ENCODE data around the gene EPB41L3. TPM values are rescaled to one million over a fixed set of nuclear protein-coding genes. Genes with fewer than 3 reads are reported as not detected.

Gene EPB41L3
- total RNA-seq, 2 experiments from 2014 or later: not detected

DNA sequence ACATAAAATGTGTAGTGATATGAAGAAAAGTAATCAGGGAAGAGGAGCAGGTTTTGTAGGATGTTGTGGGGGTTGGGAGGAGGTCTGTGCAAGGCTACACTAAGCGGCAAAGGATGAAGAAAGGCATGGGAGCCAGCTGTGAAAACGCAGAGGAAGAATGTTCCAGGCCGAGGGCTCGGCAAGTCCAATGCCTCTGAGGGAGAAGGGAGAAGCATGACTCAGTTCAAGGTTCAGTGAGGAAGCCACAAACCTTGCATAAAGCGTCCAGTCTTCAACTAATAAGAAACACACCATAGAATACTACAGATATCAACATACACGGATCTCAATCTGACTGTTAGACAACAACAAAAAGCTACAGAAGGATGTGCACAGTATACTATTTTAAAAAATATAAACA, 16.2 kb downstream of the EPB41L3 start:
- intact Hi-C loops (cut with micrococcal nuclease; ENCODE audit: unreplicated experiment): loop anchor here (10.0 kb wide), 1 partner anchor 57 kb away; no protein-coding TSS in a partner anchor
- H3K9me3 ChIP-seq (ENCODE audit: low read length): no peaks in the 10 kb centered on the region

DNA sequence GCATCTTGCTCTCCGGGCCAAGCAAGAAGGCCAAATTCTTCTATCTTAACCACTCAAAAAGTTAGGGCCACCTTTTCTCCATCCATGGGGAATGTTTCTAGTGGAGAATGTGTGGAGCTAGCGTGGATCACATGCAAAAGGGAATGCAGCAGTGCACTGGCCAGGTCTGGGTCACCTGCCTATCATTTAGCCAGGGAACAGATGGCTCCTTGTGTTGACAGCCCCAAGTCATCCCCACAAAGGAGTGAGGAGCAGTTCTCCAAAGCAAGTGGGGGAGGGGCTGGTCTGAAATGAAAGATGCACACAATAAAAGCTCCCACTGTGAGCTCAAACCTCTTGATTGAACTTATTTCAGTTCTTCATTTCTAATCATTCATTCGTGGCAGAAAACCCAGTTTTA, 19.1 kb downstream of the EPB41L3 start:
- Histone ChIP-seq H3K4me3 (ENCODE audit: low read depth, low read length, poor library complexity, severe bottlenecking) (no peak overlapping the region), H4K20me1 (ENCODE audit: insufficient read depth, low read length) (no peaks in the 10 kb centered on the region), H3K36me3 (ENCODE audit: insufficient read depth, low read length) (no peaks in the 10 kb centered on the region), H2AFZ (ENCODE audit: low read length) (no peak overlapping the region), H3K4me1 (ENCODE audit: insufficient read depth, low read length, poor library complexity, severe bottlenecking) (no peaks in the 10 kb centered on the region), H3K79me2 (ENCODE audit: insufficient read depth, low read depth, low read length) (no peaks in the 10 kb centered on the region), H3K9me2 (ENCODE audit: insufficient read depth, low read length) (no peaks in the 10 kb centered on the region), H3K27ac (ENCODE audit: low read depth, low read length, poor library complexity, severe bottlenecking) (no peak overlapping the region), H3K4me2 (ENCODE audit: low read length) (no peak overlapping the region), H3K9me3 (ENCODE audit: low read length) (no peaks in the 10 kb centered on the region)
- intact Hi-C loops (cut with micrococcal nuclease; ENCODE audit: unreplicated experiment): loop anchor here (10.0 kb wide), 1 partner anchor 60 kb away; no protein-coding TSS in a partner anchor
- ChIA-PET CTCF (ENCODE audit: unreplicated experiment) (no interaction called here), POLR2A (no interaction called here)
- no peak for DNase-seq (ENCODE audit: low spot score)
- TF ChIP-seq, protein P1, sequence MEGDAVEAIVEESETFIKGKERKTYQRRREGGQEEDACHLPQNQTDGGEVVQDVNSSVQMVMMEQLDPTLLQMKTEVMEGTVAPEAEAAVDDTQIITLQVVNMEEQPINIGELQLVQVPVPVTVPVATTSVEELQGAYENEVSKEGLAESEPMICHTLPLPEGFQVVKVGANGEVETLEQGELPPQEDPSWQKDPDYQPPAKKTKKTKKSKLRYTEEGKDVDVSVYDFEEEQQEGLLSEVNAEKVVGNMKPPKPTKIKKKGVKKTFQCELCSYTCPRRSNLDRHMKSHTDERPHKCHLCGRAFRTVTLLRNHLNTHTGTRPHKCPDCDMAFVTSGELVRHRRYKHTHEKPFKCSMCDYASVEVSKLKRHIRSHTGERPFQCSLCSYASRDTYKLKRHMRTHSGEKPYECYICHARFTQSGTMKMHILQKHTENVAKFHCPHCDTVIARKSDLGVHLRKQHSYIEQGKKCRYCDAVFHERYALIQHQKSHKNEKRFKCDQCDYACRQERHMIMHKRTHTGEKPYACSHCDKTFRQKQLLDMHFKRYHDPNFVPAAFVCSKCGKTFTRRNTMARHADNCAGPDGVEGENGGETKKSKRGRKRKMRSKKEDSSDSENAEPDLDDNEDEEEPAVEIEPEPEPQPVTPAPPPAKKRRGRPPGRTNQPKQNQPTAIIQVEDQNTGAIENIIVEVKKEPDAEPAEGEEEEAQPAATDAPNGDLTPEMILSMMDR (conservative IDR thresholded peaks at IDR 0.05; ENCODE audit: low read length): no peak
- no peak for TF ChIP-seq EZH2phosphoT487 (IDR thresholded peaks at IDR 0.05; ENCODE audit: borderline replicate concordance, low read depth, low read length)
- no TSS peak for BruUV-seq (replicated peaks)

More for the DNA sequence above, 16.2 kb downstream of the EPB41L3 start:
- H3K4me3 ChIP-seq (ENCODE audit: low read depth, low read length, poor library complexity, severe bottlenecking): no peak overlapping the region
- TF ChIP-seq, protein P1 (conservative IDR thresholded peaks at IDR 0.05; ENCODE audit: low read length): no peak
- no peak for TF ChIP-seq EZH2phosphoT487 (IDR thresholded peaks at IDR 0.05; ENCODE audit: borderline replicate concordance, low read depth, low read length)
- no peak overlapping the region for H3K4me2 ChIP-seq (ENCODE audit: low read length)
- ChIA-PET CTCF (ENCODE audit: unreplicated experiment) (no interaction called here), POLR2A (no interaction called here)
- no peak for DNase-seq (ENCODE audit: low spot score)
- H3K4me1 ChIP-seq (ENCODE audit: insufficient read depth, low read length, poor library complexity, severe bottlenecking): no peaks in the 10 kb centered on the region
- no peaks in the 10 kb centered on the region for H3K79me2 ChIP-seq (ENCODE audit: insufficient read depth, low read depth, low read length)
- BruUV-seq (replicated peaks): no TSS peak
- H3K27ac ChIP-seq (ENCODE audit: low read depth, low read length, poor library complexity, severe bottlenecking): no peak overlapping the region
- no peak overlapping the region for H2AFZ ChIP-seq (ENCODE audit: low read length)
- no peaks in the 10 kb centered on the region for H3K36me3 ChIP-seq (ENCODE audit: insufficient read depth, low read length)
- H4K20me1 ChIP-seq (ENCODE audit: insufficient read depth, low read length): no peaks in the 10 kb centered on the region
- no peaks in the 10 kb centered on the region for H3K9me2 ChIP-seq (ENCODE audit: insufficient read depth, low read length)

DNA sequence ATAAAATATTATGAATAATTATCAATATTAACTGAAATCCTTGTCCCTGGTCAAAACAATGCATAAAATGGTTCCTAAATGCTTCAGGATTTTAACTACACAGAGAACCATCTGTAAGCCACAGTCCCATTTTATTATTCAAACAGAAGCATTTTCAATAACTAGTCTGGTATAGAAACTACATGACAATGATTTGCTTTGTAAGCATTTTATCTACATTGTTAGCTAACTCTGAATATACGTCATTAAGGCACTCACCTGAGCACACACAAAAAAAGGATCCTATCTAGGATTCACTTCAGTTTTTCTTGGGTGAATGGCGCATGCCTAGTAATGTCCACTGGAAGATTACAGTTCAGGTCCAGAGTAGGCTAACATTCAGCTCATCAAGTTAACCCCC, 22.8 kb downstream of the EPB41L3 start:
- Histone ChIP-seq H4K20me1 (ENCODE audit: insufficient read depth, low read length) (no peaks in the 10 kb centered on the region), H3K4me3 (ENCODE audit: low read depth, low read length, poor library complexity, severe bottlenecking) (no peak overlapping the region), H3K4me2 (ENCODE audit: low read length) (no peak overlapping the region), H3K79me2 (ENCODE audit: insufficient read depth, low read depth, low read length) (no peaks in the 10 kb centered on the region), H3K36me3 (ENCODE audit: insufficient read depth, low read length) (no peaks in the 10 kb centered on the region), H3K27ac (ENCODE audit: low read depth, low read length, poor library complexity, severe bottlenecking) (no peak overlapping the region), H3K9me3 (ENCODE audit: low read length) (no peaks in the 10 kb centered on the region), H2AFZ (ENCODE audit: low read length) (no peak overlapping the region), H3K4me1 (ENCODE audit: insufficient read depth, low read length, poor library complexity, severe bottlenecking) (no peaks in the 10 kb centered on the region), H3K9me2 (ENCODE audit: insufficient read depth, low read length) (no peaks in the 10 kb centered on the region)
- DNase-seq (ENCODE audit: low spot score): no peak
- intact Hi-C loops (cut with micrococcal nuclease; ENCODE audit: unreplicated experiment): loop anchor here (10.0 kb wide), 1 partner anchor 64 kb away; no protein-coding TSS in a partner anchor
- CTCF ChIA-PET (ENCODE audit: unreplicated experiment): no interaction called here
- POLR2A ChIA-PET: interaction anchor here (0.6 to 1.4 kb wide), 2 partner anchors 20 to 399 kb away, joined by 3 read pairs; no protein-coding TSS in a partner anchor
- no peak for TF ChIP-seq EZH2phosphoT487 (IDR thresholded peaks at IDR 0.05; ENCODE audit: borderline replicate concordance, low read depth, low read length)
- TF ChIP-seq, protein P1 (conservative IDR thresholded peaks at IDR 0.05; ENCODE audit: low read length): no peak
- BruUV-seq (replicated peaks): no TSS peak

Measured in OCI-LY7 (cell line).